GM19468 (cell line): ENCODE measurements around the gene HDAC8.
"Not testable (repeated sequence)": the region's sequence is repeated elsewhere in the genome, so short reads cannot be mapped to it uniquely, and the experiment has no call there.

Experiments
- ATAC-seq: cut with Tn5 transposase; IDR thresholded peaks from one replicate; pipeline ENCODE4 v1.9.1; 2021; ENCODE audit warnings: mild to moderate bottlenecking, moderate library complexity, moderate number of reproducible peaks; ENCODE audit not compliant: unreplicated experiment; ENCODE audit errors: extremely low read depth

HDAC8 gene

DNA sequence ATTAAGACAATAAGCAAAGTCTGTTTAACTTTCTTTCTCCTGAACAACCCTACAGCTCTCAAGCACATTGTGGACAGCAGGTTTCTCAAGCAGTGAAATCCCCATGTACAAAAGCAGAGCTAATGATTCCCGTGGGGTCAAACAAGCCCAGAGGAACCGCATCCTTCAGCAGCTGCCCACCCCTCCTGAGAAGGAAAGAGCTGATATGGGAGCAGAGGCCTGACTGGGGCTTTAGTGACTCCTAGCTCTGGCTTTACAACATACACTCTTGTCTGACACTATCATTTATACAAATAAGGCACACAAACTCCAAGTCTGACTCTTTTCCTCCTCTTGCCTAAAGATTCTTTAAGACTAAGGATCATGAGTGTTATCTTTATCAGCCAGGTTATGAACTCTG, 32.8 kb downstream of the HDAC8 start:
- ATAC-seq: no peak

- no peak for ATAC-seq
Observed at GRCh38 chrX:72536542-72536941, 36.1 kb downstream of the HDAC8 start.

GRCh38 chrX:72532366-72532765, 40.3 kb downstream of the HDAC8 start:
- no peak for ATAC-seq

DNA sequence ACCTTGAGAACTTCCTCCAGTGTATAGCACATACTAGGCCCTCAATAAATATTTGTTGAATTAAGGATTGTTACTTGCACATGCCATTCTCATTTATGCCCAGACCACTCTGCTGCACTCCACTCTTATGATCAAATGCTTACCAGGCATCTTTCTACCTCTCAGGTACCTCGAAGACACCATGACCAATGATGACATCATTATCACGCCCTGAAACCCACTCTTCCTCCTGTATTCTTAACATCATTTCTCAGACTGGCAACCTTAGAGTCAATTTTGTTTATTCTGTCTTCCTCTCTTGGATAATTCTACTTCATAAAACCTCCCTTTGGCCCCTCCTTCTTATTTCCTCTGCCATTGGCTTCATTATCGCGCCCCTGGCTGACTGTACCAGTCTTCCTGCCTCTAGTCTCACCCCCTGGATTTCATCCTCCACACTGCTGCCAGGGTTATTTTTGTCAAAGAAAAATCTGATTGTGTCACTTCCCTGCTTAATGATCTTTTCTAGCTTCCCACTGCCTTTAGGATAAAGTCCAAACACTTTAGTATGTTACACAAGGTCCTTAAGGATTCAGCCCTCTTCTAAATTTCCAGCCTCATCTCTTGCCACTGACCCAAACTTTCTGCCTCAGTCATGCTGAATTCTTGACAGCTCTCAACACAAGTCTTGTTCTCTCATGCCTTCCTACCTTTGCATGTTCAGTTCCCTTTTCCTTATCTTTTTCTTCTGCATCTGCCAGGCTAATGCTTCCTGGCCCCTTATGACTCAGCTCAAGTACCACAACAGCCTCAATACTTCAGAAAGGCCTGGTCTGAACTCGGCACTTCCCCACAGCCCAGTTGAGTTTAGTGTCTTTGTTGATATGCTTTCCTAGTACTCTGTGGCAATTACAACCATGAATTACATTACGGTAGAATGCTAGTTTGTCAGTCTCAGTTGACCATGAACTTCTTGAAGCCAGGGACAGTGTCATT, 45.8 kb downstream of the HDAC8 start:
- ATAC-seq: no peak

- no peak for ATAC-seq
Observed at GRCh38 chrX:72498782-72499181, 73.9 kb downstream of the HDAC8 start.

DNA sequence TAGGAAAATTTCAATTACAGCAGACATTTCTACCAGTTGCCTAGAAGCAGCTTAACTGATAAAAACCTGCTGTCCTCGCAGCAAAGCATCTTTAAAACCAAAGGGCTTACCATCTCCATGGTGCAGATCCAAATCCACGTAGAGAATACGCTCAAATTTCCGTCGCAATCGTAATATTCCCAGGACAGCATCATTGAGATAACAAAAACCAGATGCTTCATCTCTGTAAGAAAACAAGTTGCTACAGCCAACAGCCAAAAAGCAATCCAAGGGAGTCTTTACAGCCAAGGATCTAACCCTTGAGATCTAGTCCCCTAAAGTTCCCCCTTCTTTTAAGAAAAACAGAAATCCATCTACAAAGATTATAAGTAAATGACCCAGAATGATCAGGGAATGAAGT, 77.6 kb downstream of the HDAC8 start:
- ATAC-seq: no peak

GRCh38 chrX:72492499-72492898, 80.1 kb downstream of the HDAC8 start:
- peak; percentile 32 for ATAC-seq

DNA sequence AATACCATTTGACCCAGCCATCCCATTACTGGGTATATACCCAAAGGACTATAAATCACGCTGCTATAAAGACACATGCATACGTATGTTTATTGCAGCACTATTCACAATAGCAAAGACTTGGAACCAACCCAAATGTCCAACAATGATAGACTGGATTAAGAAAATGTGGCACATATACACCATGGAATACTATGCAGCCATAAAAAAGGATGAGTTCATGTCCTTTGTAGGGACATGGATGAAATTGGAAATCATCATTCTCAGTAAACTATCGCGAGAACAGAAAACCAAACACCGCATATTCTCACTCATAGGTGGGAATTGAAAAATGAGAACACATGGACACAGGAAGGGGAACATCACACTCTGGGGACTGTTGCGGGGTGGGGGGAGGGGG, 82.4 kb downstream of the HDAC8 start:
- not testable (repeated sequence) for ATAC-seq

GRCh38 chrX:72487661-72488060, 85.0 kb downstream of the HDAC8 start:
- no peak for ATAC-seq

- ATAC-seq: no peak
Observed at GRCh38 chrX:72479324-72480274, 93.0 kb downstream of the HDAC8 start.

DNA sequence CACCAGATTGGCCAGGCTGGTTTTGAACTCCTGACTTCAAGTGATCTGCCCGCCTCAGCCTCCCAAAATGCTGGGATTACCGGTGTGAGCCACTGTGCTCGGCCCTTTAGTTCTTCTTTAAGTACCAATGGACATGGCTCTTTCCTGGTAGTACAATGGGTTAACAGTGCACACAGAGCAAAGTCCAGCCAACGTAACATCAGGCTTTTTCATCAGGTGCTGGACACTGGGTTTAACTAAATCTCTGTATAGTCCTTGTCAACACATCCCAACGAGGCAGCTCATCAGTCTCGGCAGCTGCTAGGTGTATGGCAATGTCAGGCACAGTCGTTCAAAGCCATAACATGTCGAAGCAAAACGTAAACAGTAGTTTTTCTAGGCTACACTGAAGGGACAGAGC, 93.8 kb downstream of the HDAC8 start:
- no peak for ATAC-seq

- no peak for ATAC-seq
Observed at GRCh38 chrX:72478351-72478750, 94.3 kb downstream of the HDAC8 start.

DNA sequence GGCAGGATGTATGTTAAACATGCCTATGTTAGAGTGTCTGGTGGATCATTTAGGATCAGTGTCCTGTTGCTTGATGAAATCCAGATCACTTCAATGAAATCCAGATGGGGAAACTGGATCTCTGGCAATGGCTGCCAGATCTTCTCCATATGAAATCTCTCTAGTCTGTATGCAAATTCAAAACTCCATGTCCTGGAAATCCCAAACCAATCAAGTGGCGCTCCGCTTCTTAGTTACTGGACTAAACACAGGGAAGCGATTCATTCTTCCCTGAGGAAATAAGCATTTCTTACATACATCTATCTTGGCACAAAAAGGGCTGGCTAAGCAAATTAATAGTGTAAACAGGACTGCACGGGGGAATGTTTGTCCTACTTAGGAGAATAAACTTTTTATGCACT, 94.9 kb downstream of the HDAC8 start:
- ATAC-seq: no peak

GRCh38 chrX:72477376-72477775, 95.3 kb downstream of the HDAC8 start:
- no peak for ATAC-seq

- ATAC-seq: no peak
Observed at GRCh38 chrX:72475952-72476668, 96.5 kb downstream of the HDAC8 start.

DNA sequence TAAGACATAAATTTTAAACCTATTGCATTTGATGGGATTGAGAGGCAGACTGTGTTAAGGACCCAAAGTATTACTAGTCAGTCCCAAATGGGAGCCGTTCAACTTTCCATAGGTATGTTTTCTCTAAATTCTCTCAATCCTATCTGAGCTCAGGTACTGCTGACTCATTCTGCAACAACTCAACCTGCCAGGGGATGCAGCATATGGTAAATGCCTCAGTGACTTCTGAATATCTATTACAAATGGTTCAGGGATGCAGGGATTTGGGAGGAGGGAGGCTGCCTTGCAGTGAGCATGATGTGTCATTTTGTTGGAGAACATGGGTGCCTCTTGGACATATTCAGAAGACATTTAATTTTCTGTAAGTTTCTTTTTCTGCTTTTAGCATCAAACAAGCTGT, 97.3 kb downstream of the HDAC8 start:
- ATAC-seq: no peak

DNA sequence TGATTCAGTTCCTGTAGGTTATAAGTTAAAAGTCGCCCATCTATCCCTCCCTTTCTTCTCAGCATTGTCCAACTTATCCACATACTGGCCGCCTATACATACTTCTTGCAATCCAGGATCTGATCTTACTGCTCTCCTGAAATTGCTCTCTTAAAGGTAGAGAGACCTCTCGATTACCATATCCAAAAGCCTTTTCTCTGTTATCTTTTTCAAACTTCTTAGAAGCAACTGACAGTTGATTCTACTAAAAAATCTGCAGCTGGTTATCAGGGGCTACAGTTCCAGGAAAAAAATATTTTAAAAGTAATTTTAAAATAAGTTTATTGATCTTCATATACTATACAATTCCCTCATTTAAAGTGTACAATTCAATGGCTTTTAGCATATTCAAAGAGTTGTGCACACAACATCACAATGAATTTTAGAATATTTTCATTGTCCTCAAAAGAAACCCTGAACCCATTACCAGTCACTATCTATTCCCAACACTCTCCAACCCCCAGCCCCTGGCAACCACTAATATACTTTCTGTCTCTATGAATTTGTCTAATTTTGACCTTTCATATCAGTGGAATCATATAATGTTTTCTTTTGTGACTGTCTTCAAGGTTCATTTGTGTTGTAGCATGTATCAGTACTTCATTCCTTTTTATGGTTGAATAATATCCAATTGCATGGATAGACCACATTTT, 102.0 kb downstream of the HDAC8 start:
- no peak for ATAC-seq

DNA sequence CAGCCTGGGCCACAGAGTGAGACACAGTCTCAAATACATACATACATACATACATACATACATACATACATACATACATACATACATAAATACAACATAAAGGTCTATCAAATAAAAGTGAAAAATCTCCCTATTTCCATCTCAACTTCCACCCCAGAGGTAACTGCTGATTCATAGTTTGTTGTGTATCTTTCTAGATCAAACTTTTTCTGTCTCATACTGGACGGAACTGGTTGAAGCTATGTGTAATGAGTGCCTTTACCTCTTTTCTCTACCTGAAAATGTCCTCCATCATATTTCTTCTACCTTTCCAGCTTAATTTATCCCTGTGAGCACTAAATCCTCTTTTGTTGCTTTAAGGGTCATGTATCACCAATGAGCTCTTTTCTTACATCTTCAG, 102.5 kb downstream of the HDAC8 start:
- ATAC-seq: no peak

DNA sequence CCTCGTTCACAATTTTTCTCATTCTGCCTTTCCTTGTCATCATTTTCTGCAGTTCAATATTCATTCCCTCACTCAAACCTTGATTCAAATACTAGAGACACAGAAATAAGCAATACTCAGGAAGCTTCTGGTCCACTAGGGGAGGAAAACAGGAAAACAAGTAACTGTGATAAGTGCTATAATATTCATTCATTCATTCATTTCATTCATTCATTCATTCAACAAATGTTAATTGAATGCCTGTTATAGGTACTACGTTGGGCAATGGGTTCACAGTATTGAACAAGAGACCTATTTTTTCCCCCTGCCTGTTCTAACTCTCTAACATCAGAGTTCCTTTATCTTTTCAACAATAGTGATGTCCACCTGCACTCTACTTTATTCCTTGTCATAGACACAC, 104.0 kb downstream of the HDAC8 start:
- no peak for ATAC-seq

DNA sequence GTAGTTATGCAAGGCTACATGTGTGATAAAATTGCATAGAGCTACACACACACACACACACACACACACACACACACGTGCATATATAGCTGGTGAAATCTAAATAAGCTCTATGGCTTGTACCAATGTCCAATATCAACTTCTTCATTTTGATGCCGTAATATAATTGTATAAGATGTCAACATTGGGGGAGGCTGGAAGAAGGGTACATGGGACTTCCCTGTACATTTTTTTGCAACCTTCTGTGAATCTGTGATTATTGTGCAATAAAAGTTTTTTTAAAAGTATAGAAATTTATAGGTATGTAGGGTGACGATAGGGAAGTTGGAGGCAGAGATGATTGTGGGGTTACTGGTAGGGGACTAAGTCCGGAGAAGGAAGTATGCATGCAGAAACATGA, 105.5 kb downstream of the HDAC8 start:
- no peak for ATAC-seq
